ENCODE measurements around the gene LARP1.

The LARP1 gene

DNA sequence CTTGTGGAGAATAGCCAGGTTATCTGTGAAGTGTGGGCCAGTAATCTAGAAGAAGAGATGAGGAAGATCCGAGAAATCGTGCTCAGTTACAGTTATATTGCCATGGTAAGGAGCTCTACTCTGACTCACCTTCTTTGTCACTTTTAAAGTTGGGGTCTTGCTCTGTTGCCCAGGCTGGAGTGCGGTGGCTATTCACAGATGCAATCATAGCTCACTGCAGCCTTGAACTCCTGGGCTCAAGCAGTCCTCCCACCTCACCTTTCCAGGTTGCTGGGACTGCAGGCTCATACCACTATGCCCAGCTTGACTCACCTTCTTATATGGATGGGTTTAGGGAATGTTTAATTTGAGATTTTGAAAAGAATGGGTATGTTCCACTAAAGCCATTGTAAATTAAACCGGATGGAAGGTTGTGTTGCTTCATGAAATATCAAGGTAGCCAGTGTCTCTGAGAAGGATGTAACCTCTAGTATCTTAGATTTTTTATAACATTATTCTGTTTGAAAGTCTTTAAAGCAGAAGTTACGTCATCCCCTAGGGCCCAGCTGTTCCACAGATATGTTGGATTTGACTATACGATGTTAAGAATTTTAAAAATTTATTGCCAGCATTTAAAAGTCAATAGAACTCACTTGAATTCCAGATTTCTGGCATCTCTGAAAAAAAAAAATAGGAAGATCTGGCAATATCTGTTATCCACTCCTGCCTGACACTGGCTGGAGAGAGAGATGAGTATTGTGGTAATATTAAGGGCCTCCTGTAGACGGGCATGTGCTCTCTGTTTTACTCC lies 108.3 kb downstream of the LARP1 start:
- H3K9me3 ChIP-seq (ENCODE audit: control insufficient read depth, insufficient read depth, low read length), result no peaks in the 10 kb centered on the region
- H3K79me2 ChIP-seq (ENCODE audit: control insufficient read depth, low read length), result peaks cover 79% of the 10 kb centered on the region
- peaks cover 30% of the 10 kb centered on the region for H4K20me1 ChIP-seq (ENCODE audit: control insufficient read depth, insufficient read depth, low read depth, low read length)
- no peak overlapping the region for H3K4me3 ChIP-seq (ENCODE audit: low read length)
- H3K27me3 ChIP-seq (ENCODE audit: control insufficient read depth, low read length), result no peaks in the 10 kb centered on the region
- no peak overlapping the region for H3K4me2 ChIP-seq (ENCODE audit: low read length)
- no peaks in the 10 kb centered on the region for H3K9me2 ChIP-seq (replicated peaks; ENCODE audit: control insufficient read depth, low read length)
- no peak overlapping the region for H3K27ac ChIP-seq (ENCODE audit: low read depth, low read length)
- peaks cover 36% of the 10 kb centered on the region for H3K4me1 ChIP-seq (ENCODE audit: control insufficient read depth, low read length)
- H3F3A ChIP-seq (ENCODE audit: control insufficient read depth, insufficient read depth), result peaks cover 11% of the 10 kb centered on the region
- H3K36me3 ChIP-seq (ENCODE audit: control insufficient read depth, low read length), result peaks cover 86% of the 10 kb centered on the region
- TF ChIP-seq CTCF (IDR thresholded peaks at IDR 0.05; ENCODE audit: low read depth, low read length, poor library complexity, severe bottlenecking) (no peak), EZH2phosphoT487 (IDR thresholded peaks at IDR 0.05; ENCODE audit: borderline replicate concordance, low read length) (no peak)

DNA sequence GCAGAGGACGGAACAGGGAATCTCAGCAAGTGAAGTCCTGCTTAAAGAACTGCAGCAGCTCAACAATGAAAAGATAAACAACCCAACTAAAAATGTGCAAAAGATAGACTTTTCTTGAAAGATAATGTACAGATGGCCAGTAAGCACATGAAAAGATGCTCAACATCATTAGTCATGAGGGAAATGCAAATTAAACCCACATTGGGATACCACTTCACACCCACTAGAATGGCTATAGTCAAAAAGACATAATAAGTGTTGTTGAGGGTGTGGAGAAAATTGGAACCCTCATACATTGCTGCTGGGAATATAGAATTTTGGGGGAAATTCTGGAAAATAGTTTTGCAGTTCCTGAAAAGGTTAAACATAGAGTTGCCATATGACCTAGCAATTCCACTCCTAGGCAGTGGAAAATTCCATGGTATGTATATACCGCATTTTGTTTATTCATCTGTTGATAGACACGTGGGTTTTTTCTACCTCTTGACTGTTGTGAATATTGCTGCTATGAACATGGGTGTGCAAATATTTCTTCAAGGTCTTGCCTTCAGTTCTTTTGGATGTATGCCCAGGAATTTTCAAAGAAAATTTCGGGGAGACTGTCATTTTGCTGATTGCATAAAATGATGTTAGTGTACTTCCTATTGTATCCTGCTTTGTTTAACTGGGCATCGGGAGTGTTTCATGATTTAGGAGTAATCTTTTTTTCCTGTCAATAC lies 110.4 kb downstream of the LARP1 start:
- Histone ChIP-seq H3K9me3 (ENCODE audit: control insufficient read depth, insufficient read depth, low read length) (no peaks in the 10 kb centered on the region), H3K4me1 (ENCODE audit: control insufficient read depth, low read length) (peaks cover 27% of the 10 kb centered on the region), H4K20me1 (ENCODE audit: control insufficient read depth, insufficient read depth, low read depth, low read length) (peaks cover 21% of the 10 kb centered on the region), H3K9me2 (replicated peaks; ENCODE audit: control insufficient read depth, low read length) (no peaks in the 10 kb centered on the region), H3K79me2 (ENCODE audit: control insufficient read depth, low read length) (peaks cover 62% of the 10 kb centered on the region), H3K36me3 (ENCODE audit: control insufficient read depth, low read length) (peaks cover 83% of the 10 kb centered on the region), H3K4me2 (ENCODE audit: low read length) (no peak overlapping the region), H3K27me3 (ENCODE audit: control insufficient read depth, low read length) (no peaks in the 10 kb centered on the region), H3F3A (ENCODE audit: control insufficient read depth, insufficient read depth) (no peaks in the 10 kb centered on the region), H3K4me3 (ENCODE audit: low read length) (no peak overlapping the region), H3K27ac (ENCODE audit: low read depth, low read length) (no peak overlapping the region)
- TF ChIP-seq CTCF (IDR thresholded peaks at IDR 0.05; ENCODE audit: low read depth, low read length, poor library complexity, severe bottlenecking) (no peak), EZH2phosphoT487 (IDR thresholded peaks at IDR 0.05; ENCODE audit: borderline replicate concordance, low read length) (no peak)

GRCh38 chr5:154866841-154867240 lies 111.7 kb downstream of the LARP1 start:
- Histone ChIP-seq H3F3A (ENCODE audit: control insufficient read depth, insufficient read depth) (no peaks in the 10 kb centered on the region), H3K4me2 (ENCODE audit: low read length) (no peak overlapping the region), H4K20me1 (ENCODE audit: control insufficient read depth, insufficient read depth, low read depth, low read length) (peaks cover 8% of the 10 kb centered on the region; the same call in 1 of the 2 replicates), H3K27ac (ENCODE audit: low read depth, low read length) (no peak overlapping the region), H3K4me3 (ENCODE audit: low read length) (no peak overlapping the region), H3K79me2 (ENCODE audit: control insufficient read depth, low read length) (peaks cover 50% of the 10 kb centered on the region), H3K36me3 (ENCODE audit: control insufficient read depth, low read length) (peaks cover 79% of the 10 kb centered on the region), H3K9me2 (replicated peaks; ENCODE audit: control insufficient read depth, low read length) (no peaks in the 10 kb centered on the region), H3K27me3 (ENCODE audit: control insufficient read depth, low read length) (no peaks in the 10 kb centered on the region), H3K9me3 (ENCODE audit: control insufficient read depth, insufficient read depth, low read length) (no peaks in the 10 kb centered on the region), H3K4me1 (ENCODE audit: control insufficient read depth, low read length) (peaks cover 14% of the 10 kb centered on the region)
- TF ChIP-seq EZH2phosphoT487 (IDR thresholded peaks at IDR 0.05; ENCODE audit: borderline replicate concordance, low read length) (no peak), CTCF (IDR thresholded peaks at IDR 0.05; ENCODE audit: low read depth, low read length, poor library complexity, severe bottlenecking) (no peak)
